CD4-positive, alpha-beta T cell treated with Interferon gamma for 1 hour (primary cell): Measurements from ENCODE around the gene OXCT1.

Experiments used
- DNase-seq: peaks from one replicate; pipeline ENCODE4 v3.0.0-alpha.2; 2020

The OXCT1 gene

GRCh38 chr5:41695920-41696582 lies 174.2 kb downstream of the OXCT1 start:
- no peak for DNase-seq

DNA sequence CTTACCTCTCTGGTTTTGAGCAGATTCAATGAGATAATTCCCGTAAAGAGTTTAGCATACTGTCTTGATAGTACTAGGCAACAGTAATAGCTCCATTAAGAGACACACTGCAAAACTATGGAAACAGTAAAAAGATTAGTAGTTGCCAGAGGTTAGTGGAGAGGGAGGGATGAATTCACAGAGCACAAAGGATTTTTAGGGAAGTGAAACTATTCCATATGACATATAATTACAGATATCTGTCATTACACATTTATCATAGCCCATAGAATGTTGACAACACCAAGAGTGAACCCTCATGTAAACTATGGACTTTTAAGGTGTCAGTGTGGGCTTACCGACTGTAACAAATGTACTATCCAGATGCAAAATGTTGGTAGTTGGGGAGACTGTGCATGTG lies 183.5 kb downstream of the OXCT1 start:
- no peak for DNase-seq

DNA sequence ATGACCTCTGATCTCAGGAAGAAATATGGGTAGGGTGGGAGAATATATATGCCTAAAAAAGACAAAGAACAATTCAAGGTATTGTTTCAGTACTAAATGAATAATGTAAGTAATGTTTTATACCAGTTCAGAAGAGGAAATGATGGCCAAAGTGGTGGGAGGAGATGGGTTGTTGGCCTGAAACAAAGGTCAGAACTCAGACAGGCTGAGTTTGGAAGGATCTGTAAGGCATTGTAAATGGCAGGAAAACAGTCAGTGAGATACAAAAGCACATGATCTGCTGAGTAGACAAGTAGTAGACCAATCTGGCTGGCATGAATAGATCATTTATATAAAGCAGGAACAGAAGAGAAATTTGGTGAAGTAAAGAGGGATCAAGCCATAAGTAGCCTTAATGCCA lies 184.0 kb downstream of the OXCT1 start:
- DNase-seq: no peak

- no peak for DNase-seq
These were observed 187.0 kb downstream of the OXCT1 start for GRCh38 chr5:41683181-41683580.

- no peak for DNase-seq
These were observed 187.6 kb downstream of the OXCT1 start for GRCh38 chr5:41682641-41683040.

GRCh38 chr5:41681840-41682239 lies 188.4 kb downstream of the OXCT1 start:
- DNase-seq: no peak
